KMS-11 (cell line): ENCODE measurements around the gene SPAM1.
"Not testable (repeated sequence)": the region's sequence is repeated elsewhere in the genome, so short reads cannot be mapped to it uniquely, and the experiment has no call there.

Experiments used
- H2AFZ ChIP-seq: fragments of 200-600 bp; sonication (generic); 2 replicates; pipeline ENCODE4 v1.6.1; 2016; ENCODE audit warnings: antibody characterized with exemption, mixed run types, low read depth
- H3K27ac ChIP-seq: fragments of 200-600 bp; sonication (generic); 2 replicates; pipeline ENCODE4 v1.6.1; 2016; ENCODE audit warnings: mild to moderate bottlenecking, mixed run types
- H3K27me3 ChIP-seq: fragments of 200-600 bp; sonication (generic); 2 replicates; pipeline ENCODE4 v1.6.1; 2017; ENCODE audit warnings: mild to moderate bottlenecking, low read depth, mixed run types, moderate library complexity; ENCODE audit not compliant: insufficient read depth
- H3K36me3 ChIP-seq: fragments of 200-600 bp; sonication (generic); 2 replicates; pipeline ENCODE4 v1.6.1; 2017; ENCODE audit warnings: mild to moderate bottlenecking, mixed run types; ENCODE audit not compliant: insufficient read depth
- H3K4me1 ChIP-seq: fragments of 200-600 bp; sonication (generic); 2 replicates; pipeline ENCODE4 v1.6.1; 2016; ENCODE audit warnings: mild to moderate bottlenecking, low read depth, mixed run types; ENCODE audit not compliant: poor library complexity, severe bottlenecking
- H3K4me2 ChIP-seq: fragments of 200-600 bp; sonication (generic); 2 replicates; pipeline ENCODE4 v1.7.0; 2016; ENCODE audit warnings: mild to moderate bottlenecking, mixed run types
- H3K4me3 ChIP-seq: fragments of 200-600 bp; sonication (generic); IDR thresholded peaks from 2 replicates; pipeline ENCODE4 v1.6.1; 2017; ENCODE audit warnings: low read depth, low read length, mixed read lengths; ENCODE audit not compliant: insufficient read depth
- H3K79me2 ChIP-seq: fragments of 200-600 bp; sonication (generic); 2 replicates; pipeline ENCODE4 v1.6.1; 2016; ENCODE audit warnings: low read depth, mixed run types; ENCODE audit not compliant: insufficient read depth
- H3K9ac ChIP-seq: fragments of 200-600 bp; sonication (generic); 2 replicates; pipeline ENCODE4 v1.6.1; 2016; ENCODE audit warnings: mild to moderate bottlenecking, mixed run types
- H4K20me1 ChIP-seq: fragments of 200-600 bp; sonication (generic); 2 replicates; pipeline ENCODE4 v1.6.1; 2016; ENCODE audit warnings: mild to moderate bottlenecking, mixed run types; ENCODE audit not compliant: insufficient read depth
- TF ChIP-seq, protein P1 (sequence below): fragments of 200-600 bp; sonication (generic); conservative IDR thresholded peaks from 2 replicates; pipeline ENCODE4 v1.6.1; 2017; ENCODE audit warnings: low read depth, mild to moderate bottlenecking, antibody characterized with exemption, low read length, moderate library complexity, mixed read lengths

Gene SPAM1

DNA sequence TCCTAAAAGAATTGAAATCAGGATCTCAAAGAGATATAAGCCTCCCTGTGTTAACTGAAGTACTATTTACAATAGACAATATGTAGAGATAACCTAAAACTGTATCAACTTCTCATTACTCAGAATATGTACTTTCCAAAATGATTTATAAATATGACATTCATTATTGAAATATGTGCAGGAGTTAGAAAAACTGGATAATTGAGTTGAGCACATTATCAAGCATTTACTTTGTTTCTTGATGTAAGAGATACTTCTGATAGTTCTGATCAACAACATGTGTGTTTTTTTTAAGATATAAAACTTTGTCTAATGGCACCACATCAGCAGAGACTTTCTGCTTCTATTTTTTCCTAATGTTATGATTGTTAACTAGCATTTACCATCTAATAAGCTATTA is 41.9 kb upstream of the SPAM1 start:
- no peak overlapping the region for H2AFZ ChIP-seq
- H3K27me3 ChIP-seq = no peaks in the 10 kb centered on the region
- TF ChIP-seq, protein P1, sequence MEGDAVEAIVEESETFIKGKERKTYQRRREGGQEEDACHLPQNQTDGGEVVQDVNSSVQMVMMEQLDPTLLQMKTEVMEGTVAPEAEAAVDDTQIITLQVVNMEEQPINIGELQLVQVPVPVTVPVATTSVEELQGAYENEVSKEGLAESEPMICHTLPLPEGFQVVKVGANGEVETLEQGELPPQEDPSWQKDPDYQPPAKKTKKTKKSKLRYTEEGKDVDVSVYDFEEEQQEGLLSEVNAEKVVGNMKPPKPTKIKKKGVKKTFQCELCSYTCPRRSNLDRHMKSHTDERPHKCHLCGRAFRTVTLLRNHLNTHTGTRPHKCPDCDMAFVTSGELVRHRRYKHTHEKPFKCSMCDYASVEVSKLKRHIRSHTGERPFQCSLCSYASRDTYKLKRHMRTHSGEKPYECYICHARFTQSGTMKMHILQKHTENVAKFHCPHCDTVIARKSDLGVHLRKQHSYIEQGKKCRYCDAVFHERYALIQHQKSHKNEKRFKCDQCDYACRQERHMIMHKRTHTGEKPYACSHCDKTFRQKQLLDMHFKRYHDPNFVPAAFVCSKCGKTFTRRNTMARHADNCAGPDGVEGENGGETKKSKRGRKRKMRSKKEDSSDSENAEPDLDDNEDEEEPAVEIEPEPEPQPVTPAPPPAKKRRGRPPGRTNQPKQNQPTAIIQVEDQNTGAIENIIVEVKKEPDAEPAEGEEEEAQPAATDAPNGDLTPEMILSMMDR = no peak
- H3K9ac ChIP-seq = no peak overlapping the region
- no peaks in the 10 kb centered on the region for H3K36me3 ChIP-seq
- no peak overlapping the region for H3K4me2 ChIP-seq
- no peaks in the 10 kb centered on the region for H3K79me2 ChIP-seq
- H3K4me1 ChIP-seq = no peaks in the 10 kb centered on the region
- H3K4me3 ChIP-seq = no peak overlapping the region
- no peaks in the 10 kb centered on the region for H4K20me1 ChIP-seq
- no peak overlapping the region for H3K27ac ChIP-seq

DNA sequence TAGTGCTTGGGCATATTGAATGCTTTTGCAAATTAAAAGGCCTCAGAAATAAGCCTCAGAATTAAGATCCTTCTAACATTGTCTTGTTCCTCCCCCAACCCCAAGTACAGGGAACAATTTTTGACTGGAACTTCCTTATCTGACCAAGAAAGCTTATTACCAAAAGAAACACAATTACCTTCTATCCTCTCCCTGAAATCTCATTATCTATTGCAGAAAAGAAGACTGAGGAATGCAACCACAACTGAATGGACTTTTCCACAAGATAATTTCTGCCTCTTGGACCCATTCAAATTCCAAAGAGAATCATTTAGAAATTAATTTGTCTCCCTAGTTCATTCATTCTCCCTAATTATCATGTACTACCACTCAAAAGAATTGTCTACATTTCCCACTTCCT is 36.8 kb upstream of the SPAM1 start:
- H3K36me3 ChIP-seq = no peaks in the 10 kb centered on the region
- TF ChIP-seq, protein P1 = no peak
- H3K4me3 ChIP-seq = no peak overlapping the region
- no peaks in the 10 kb centered on the region for H3K27me3 ChIP-seq
- H3K9ac ChIP-seq = no peak overlapping the region
- no peaks in the 10 kb centered on the region for H4K20me1 ChIP-seq
- H2AFZ ChIP-seq = no peak overlapping the region
- H3K79me2 ChIP-seq = no peaks in the 10 kb centered on the region
- H3K4me2 ChIP-seq = no peak overlapping the region
- no peak overlapping the region for H3K27ac ChIP-seq
- no peaks in the 10 kb centered on the region for H3K4me1 ChIP-seq

DNA sequence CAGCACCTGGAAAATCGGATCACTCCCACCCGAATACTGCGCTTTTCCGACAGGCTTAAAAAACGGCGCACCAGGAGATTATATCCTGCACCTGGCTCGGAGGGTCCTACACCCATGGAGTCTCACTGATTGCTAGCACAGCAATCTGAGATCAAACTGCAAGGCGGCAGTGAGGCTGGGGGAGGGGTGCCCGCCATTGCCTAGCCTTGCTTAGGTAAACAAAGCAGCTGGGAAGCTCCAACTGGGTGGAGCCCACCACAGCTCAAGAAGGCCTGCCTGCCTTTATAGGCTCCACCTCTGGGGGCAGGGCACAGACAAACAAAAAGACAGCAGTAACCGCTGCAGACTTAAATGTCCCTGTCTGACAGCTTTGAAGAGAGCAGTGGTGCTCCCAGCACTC is 30.3 kb upstream of the SPAM1 start:
- not testable (repeated sequence) for H3K4me1 ChIP-seq, H3K9ac ChIP-seq, H3K4me2 ChIP-seq, H4K20me1 ChIP-seq, H3K27me3 ChIP-seq, H3K27ac ChIP-seq, H3K36me3 ChIP-seq, H3K79me2 ChIP-seq, H2AFZ ChIP-seq, H3K4me3 ChIP-seq

DNA sequence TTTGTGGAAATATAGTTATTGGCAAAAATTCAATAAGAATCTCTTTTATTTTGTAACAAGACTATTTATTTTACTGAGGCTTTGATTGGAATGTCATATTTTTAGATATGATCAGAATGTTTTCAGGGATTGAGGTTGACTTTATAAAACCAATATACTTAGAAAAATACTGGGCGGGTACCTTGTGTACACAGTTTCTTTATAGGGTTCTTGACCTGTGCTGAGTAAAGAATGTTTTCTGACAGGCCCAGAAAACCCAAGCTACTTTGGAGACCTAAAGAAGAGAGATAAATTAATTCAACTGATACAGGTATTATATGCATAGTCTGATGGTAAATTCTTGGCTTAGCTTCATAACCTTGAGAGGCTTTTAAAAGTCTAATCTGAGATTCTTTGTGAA is 23.9 kb upstream of the SPAM1 start:
- Histone ChIP-seq H3K36me3 (no peaks in the 10 kb centered on the region), H3K27me3 (no peaks in the 10 kb centered on the region), H3K4me3 (no peak overlapping the region), H3K4me2 (no peak overlapping the region), H3K27ac (no peak overlapping the region), H4K20me1 (no peaks in the 10 kb centered on the region), H3K4me1 (no peaks in the 10 kb centered on the region), H3K79me2 (no peaks in the 10 kb centered on the region), H3K9ac (no peak overlapping the region), H2AFZ (no peak overlapping the region)
- TF ChIP-seq, protein P1 = no peak

DNA sequence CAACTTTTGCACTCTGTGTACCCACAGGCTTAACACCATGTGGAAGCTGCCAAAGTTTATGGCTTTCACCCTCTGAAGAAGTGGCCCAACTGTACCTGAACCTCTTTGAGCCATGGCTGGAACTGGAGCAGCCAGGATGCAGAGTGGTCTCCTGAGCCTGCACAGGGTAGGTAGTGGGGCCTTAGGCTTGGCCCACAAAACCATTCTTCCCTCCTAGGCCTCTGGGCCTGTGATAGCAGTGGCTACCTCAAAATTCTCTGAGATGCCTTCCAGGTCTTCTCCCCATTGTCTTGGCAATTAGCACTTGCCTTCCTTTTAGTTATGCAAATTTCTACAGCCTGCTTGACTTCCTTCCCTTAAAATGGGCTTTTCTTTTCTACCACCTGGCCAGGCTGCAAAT is 19.3 kb upstream of the SPAM1 start:
- H3K4me1 ChIP-seq = peaks cover 5% of the 10 kb centered on the region
- H3K4me3 ChIP-seq = no peak overlapping the region
- TF ChIP-seq, protein P1 = no peak

More for the DNA sequence above, 19.3 kb upstream of the SPAM1 start:
- Histone ChIP-seq H3K27ac (no peak overlapping the region), H3K79me2 (no peaks in the 10 kb centered on the region), H3K9ac (no peak overlapping the region), H3K27me3 (no peaks in the 10 kb centered on the region), H3K4me2 (no peak overlapping the region), H4K20me1 (no peaks in the 10 kb centered on the region), H3K36me3 (no peaks in the 10 kb centered on the region), H2AFZ (no peak overlapping the region)
